Measurements from ENCODE around the gene CD9.
A peak's percentile ranks its signal among the peaks of the same experiment; 100 is the strongest.
"Not testable (repeated sequence)": the region's sequence is repeated elsewhere in the genome, so short reads cannot be mapped to it uniquely, and the experiment has no call there.

CD9 gene

GRCh38 chr12:6199531-6200255, 507 bp upstream of the CD9 start:
- DNase-seq = peak; percentile 61 to 84

GRCh38 chr12:6201213-6201608, 1.0 kb downstream of the CD9 start:
- DNase-seq = no peak

DNA sequence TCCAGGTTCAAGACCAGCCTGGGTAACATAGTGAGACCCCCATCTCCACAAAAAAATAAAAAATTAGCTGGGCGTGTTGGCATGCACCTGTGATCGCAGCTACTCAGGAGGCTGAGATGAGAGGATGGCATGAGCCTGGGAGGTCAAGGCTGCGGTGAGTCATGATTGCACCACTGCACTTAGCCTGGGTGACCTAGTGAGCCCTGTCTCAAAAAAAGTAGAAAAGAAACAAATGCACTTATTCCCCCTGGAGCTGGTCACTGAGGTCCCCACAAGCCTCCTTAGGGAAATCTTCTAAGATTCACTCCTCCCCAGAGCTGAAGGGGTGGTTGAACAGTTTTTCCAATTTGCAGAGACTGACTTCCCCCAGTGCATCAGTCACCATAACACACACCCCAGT, 1.6 kb downstream of the CD9 start:
- peak in 1 of 2 donors; percentile 44 for DNase-seq

- no peak for DNase-seq
Observed at GRCh38 chr12:6202304-6202703, 2.1 kb downstream of the CD9 start.

- DNase-seq = peak in 1 of 2 donors; percentile 0
Observed at GRCh38 chr12:6202846-6203245, 2.6 kb downstream of the CD9 start.

DNA sequence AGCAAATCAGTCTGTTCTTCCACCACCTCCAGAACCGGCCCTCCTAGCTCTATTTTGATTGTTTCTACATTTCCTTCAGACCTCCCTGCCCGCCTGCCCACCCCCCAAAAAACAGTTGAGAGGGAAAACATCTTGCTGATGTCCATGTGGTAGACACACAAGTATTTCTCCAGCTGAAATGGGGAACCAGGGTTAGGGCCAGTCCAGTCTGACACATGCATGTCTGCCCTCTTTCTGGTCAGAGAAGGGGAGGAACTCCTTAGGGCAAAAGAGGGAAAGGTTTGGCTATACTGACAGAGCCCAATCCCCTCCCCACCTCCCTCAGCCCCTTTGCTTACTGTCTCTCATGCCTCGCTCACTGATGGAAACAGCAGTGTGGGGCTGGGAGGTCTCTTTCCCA, 3.4 kb downstream of the CD9 start:
- DNase-seq = peak; percentile 29 to 34

DNA sequence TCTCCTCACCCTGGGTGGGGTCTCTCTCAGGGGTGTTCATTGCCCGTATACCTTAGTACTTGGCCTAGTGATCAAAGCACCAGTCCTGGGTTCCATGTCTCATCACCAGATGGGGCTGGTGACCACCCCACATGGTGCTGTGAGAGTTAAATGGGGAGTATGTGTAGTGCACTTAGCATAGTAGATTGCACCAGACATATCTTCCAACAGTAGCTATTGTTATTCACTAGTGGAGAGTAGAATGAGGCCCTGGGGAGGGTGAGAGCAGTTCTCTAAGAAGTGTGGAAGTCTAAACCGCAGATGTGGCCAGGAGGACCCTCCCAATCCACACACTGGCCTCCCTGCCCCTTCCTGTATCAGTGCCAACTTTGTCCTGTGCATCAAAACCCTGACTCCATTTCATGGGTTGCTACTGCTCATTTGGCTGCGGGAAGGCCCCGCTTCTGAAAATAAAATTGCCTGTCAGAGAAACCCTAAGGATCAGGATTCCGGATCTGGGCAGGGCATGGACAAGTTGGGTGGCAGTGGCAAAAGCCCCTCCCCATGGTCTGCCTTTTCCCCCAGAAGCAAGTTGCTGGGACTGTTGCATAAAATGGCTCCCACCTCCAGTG, 4.4 kb downstream of the CD9 start:
- peak in 1 of 2 donors; percentile 3 for DNase-seq

GRCh38 chr12:6205144-6205539, 4.9 kb downstream of the CD9 start:
- peak in 1 of 2 donors; percentile 1 for DNase-seq

GRCh38 chr12:6205761-6206160, 5.6 kb downstream of the CD9 start:
- peak in 1 of 2 donors; percentile 2 for DNase-seq

DNA sequence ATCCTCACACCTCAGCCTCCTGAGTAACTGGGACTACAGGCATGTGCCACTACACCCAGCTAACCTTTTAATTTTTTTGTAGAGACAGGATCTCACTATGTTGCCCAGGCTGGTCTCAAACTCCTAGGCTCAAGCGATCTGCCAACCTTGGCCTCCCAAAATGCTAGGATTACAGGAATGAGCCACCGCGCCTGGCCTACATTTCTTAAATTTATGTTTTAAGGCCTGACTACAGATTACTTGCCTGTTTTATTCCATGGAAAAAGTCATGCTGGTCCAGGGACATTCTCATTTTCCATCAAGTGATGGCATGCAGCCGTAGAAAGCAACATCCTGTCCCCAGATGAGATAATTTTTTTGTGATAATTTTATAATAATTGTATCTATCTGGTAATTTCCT, 6.1 kb downstream of the CD9 start:
- no peak for DNase-seq

- peak in 1 of 2 donors; percentile 0 for DNase-seq
Observed at GRCh38 chr12:6207259-6207925, 7.2 kb downstream of the CD9 start.

GRCh38 chr12:6208130-6208529, 7.9 kb downstream of the CD9 start:
- no peak for DNase-seq

- DNase-seq = not testable (repeated sequence)
Observed at GRCh38 chr12:6209428-6209827, 9.2 kb downstream of the CD9 start.

- no peak for DNase-seq
Observed at GRCh38 chr12:6211421-6211869, 11.2 kb downstream of the CD9 start.

- DNase-seq = no peak
Observed at GRCh38 chr12:6212086-6212485, 11.9 kb downstream of the CD9 start.

DNA sequence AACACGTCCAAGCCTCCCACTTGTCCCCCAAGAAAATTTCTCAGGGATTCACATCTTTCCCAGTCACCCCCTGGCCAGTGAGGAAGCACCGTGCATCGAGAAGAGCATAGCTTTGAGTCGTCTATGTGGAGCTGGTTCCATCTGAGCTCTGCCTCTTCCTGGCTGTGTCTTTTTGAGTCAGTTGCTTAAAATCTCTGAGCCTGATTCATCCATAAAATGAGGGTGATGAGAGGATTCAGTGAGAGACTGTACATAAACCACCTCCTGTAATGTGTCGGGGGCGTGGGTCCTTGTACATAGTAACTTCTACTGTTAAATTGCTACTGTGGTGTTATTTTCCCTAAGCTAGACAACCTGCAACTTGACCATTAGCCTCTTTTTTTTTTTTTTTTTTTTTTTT, 13.8 kb downstream of the CD9 start:
- no peak for DNase-seq

- no peak for DNase-seq
Observed at GRCh38 chr12:6214633-6215032, 14.4 kb downstream of the CD9 start.

- DNase-seq = no peak
Observed at GRCh38 chr12:6215120-6215807, 15.1 kb downstream of the CD9 start.

DNA sequence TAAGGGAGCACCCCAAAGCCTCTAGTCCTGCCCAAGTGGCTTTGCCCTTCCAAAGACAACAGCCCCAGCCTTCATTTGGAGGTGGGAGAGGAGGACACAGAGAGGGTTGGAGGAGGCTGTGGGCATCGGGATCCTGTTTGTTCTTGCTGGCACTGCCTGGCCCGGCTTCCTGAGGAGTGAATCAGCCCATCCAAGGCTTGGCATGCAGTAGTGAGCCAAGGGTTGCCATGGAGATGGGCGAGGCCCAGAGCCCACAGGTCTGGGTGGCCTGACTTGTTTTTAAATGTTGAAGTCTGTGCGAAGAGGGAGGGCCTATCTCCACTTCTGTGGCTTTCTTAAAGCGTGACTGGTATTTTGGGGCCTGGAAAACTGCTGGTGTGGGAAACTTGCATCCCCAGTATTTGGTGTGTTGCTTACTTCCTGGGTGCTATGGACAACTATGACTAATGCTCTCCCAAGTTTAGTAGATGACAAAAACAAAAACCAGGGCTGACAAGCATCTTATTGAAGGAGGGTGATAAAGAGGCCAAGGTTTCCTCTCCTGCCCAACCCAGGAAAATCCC, 15.8 kb downstream of the CD9 start:
- DNase-seq = no peak

DNA sequence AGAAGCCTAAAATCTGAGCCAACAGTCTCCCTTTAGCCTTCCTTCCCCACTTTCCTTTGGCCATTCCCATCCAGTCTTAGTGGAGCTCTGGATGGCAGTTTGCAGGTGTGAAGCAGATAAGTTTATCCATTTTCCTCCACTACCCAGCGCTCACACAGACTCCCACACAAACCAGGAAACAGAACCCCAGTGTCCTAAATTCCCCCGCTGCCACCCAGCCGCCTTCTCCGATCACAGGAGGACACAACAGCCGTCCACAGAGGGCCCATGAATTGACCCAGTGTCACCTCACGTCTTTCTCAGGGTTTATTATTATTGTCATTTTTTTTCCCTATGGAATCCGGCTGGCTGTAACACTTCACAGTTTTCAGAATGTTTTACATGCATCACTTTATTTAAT, 16.4 kb downstream of the CD9 start:
- no peak for DNase-seq

- no peak for DNase-seq
Observed at GRCh38 chr12:6218347-6218925, 18.2 kb downstream of the CD9 start.

DNA sequence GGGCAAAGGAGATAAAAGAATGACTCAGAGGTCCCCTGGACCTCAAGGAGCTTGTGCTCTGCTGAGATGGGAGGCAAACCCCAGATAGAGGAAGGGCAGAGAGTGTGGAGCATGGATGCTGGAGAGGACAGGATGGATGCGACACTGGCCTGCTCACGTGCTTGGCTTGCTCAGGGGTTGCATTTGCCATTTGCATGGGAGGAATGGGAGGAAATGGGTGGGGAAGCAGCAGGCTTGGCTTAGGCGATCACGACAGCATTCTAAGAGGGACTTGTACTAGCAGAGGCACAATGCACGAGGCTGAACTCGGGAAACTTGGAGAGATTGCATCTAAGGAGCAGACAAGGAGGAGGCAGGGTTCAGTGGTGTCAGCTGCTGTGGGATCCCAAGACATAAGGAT, 19.8 kb downstream of the CD9 start:
- no peak for DNase-seq

DNA sequence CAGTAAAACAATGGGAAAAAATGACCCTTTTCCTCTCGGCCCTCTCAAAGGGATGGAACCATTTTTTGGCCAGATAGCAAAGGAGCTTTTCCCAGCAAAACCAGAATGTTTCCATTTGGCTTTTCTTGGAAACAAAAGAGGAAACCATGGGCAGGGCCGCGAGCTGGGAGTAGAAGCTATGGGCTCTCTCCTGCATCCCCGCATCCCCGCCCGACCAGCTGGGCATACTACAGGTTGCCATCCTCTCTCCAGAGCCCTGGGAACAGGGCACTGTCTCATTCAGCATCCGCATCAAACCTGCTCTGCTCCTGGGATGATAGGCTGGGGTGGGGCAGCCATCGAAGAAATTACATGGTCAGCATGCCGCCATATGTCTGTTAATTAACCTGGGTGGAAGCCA, 20.9 kb downstream of the CD9 start:
- no peak for DNase-seq
